ENCODE results near the gene C16orf96. TPM values are rescaled to one million over a fixed set of nuclear protein-coding genes. Genes with fewer than 3 reads are reported as not detected.

Gene C16orf96
- total and polyA plus RNA-seq, 2 of the 13 experiments (the other 11 are each of a cell fraction or from before 2014, with no cell fraction given) = 0.03 TPM; not detected in 1

- TF ChIP-seq HOMEZ (CRISPR knock-in tag; IDR thresholded peaks at IDR 0.05; ENCODE audit: low read depth) (no peak), PHB2 (IDR thresholded peaks at IDR 0.05; ENCODE audit: partially characterized antibody) (no peak), CC2D1A (CRISPR knock-in tag; IDR thresholded peaks at IDR 0.05) (no peak), MED13 (CRISPR knock-in tag; IDR thresholded peaks at IDR 0.05) (no peak), ATF6 (CRISPR knock-in tag; conservative IDR thresholded peaks at IDR 0.05) (no peak), KLF15 (CRISPR knock-in tag; IDR thresholded peaks at IDR 0.05; ENCODE audit: borderline replicate concordance) (no peak), ARID4A (CRISPR knock-in tag; IDR thresholded peaks at IDR 0.05; ENCODE audit: borderline replicate concordance) (no peak), ISL2 (CRISPR knock-in tag; IDR thresholded peaks at IDR 0.05) (0 out of 2 replicates have a peak, but pooled peaks have one; percentile 19), SNRNP70 (IDR thresholded peaks at IDR 0.05; ENCODE audit: low read depth, low read length) (no peak), TP53 (CRISPR knock-in tag; conservative IDR thresholded peaks at IDR 0.05) (peak; percentile 88), HNF4G (IDR thresholded peaks at IDR 0.05; ENCODE audit: borderline replicate concordance, low read depth, low read length) (peak; percentile 41; the same call in 1 of the 2 replicates), HNF4G (CRISPR knock-in tag; IDR thresholded peaks at IDR 0.05; ENCODE audit: borderline replicate concordance, low read depth) (peak; percentile 52), ZFP41 (CRISPR knock-in tag; IDR thresholded peaks at IDR 0.05; ENCODE audit: borderline replicate concordance) (no peak), POLR2G (IDR thresholded peaks at IDR 0.05; ENCODE audit: low read depth, low read length) (no peak; the same call in 1 of the 2 replicates)
- TF ChIP-seq, protein P1, sequence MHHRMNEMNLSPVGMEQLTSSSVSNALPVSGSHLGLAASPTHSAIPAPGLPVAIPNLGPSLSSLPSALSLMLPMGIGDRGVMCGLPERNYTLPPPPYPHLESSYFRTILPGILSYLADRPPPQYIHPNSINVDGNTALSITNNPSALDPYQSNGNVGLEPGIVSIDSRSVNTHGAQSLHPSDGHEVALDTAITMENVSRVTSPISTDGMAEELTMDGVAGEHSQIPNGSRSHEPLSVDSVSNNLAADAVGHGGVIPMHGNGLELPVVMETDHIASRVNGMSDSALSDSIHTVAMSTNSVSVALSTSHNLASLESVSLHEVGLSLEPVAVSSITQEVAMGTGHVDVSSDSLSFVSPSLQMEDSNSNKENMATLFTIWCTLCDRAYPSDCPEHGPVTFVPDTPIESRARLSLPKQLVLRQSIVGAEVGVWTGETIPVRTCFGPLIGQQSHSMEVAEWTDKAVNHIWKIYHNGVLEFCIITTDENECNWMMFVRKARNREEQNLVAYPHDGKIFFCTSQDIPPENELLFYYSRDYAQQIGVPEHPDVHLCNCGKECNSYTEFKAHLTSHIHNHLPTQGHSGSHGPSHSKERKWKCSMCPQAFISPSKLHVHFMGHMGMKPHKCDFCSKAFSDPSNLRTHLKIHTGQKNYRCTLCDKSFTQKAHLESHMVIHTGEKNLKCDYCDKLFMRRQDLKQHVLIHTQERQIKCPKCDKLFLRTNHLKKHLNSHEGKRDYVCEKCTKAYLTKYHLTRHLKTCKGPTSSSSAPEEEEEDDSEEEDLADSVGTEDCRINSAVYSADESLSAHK (CRISPR knock-in tag; IDR thresholded peaks at IDR 0.05; ENCODE audit: borderline replicate concordance) = no peak
- TF ChIP-seq, protein P2, sequence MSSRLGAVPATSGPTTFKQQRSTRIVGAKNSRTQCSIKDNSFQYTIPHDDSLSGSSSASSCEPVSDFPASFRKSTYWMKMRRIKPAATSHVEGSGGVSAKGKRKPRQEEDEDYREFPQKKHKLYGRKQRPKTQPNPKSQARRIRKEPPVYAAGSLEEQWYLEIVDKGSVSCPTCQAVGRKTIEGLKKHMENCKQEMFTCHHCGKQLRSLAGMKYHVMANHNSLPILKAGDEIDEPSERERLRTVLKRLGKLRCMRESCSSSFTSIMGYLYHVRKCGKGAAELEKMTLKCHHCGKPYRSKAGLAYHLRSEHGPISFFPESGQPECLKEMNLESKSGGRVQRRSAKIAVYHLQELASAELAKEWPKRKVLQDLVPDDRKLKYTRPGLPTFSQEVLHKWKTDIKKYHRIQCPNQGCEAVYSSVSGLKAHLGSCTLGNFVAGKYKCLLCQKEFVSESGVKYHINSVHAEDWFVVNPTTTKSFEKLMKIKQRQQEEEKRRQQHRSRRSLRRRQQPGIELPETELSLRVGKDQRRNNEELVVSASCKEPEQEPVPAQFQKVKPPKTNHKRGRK (CRISPR knock-in tag; IDR thresholded peaks at IDR 0.05) = no peak
Observed at GRCh38 chr16:4618645-4619418, 62.7 kb downstream of the C16orf96 start (continued).

Measured in HepG2 (cell line).